K562 (cell line): ENCODE data around the gene CAMSAP2. TPM values are rescaled to one million over a fixed set of nuclear protein-coding genes. Genes with fewer than 3 reads are reported as not detected.

Experiments used
- ATAC-seq: fragments of 200-7000 bp; cut with Tn5 transposase; 3 replicates; pipeline ENCODE4 v1.9.1; 2020; ENCODE audit warnings: moderate library complexity
- BruUV-seq: library from RNA; stranded (reverse); fragments of 400-500 nt; replicated peaks from 2 replicates; lab custom pipeline; 2021; lab: Mats Ljungman, UMichigan
- CTCF ChIA-PET: fragments of 300-600 bp; formaldehyde crosslinking; extraction: SDS; loops from one replicate; lab custom pipeline; 2021; ENCODE audit warnings: low intra/inter-chr PET ratio; lab: Yijun Ruan, JAX
- POLR2A ChIA-PET: fragments of 300-600, 350-650 bp; sonication (Branson Sonifier 250); formaldehyde crosslinking; extraction: SDS; loops from one replicate; lab custom pipeline; 2021; ENCODE audit warnings: antibody characterized with exemption, inconsistent platforms; lab: Yijun Ruan, JAX
- DNase-seq, 4 experiments: peaks; one replicate each; pipeline versions ENCODE4 v3.0.0 to v3.0.0-alpha.2; 2011 to 2018; ENCODE audit warnings: low spot score in 3 of 4, mixed read lengths in 3 of 4; ENCODE audit errors: extremely low read depth in 1 of 4
- FAIRE-seq: peaks from 2 replicates; lab custom pipeline; 2011; peaks lifted over from hg19 to GRCh38; lab: Jason Lieb, UNC
- H2AFZ ChIP-seq: 2 replicates; pipeline ENCODE4 v1.6.0; 2011; ENCODE audit warnings: low read depth, low read length, control low read depth, inconsistent platforms
- H3K27ac ChIP-seq: fragments of 200-600 bp; 3 replicates; pipeline ENCODE4 v1.8.0; 2011; ENCODE audit warnings: low read depth, mild to moderate bottlenecking, control low read depth, inconsistent platforms, low read length, moderate library complexity, mixed read lengths; ENCODE audit errors: extremely low read depth
- H3K27me3 ChIP-seq, 2 experiments: fragments of 300-600 bp in 1 of 2; 2 replicates in 1 of 2; 3 replicates in 1 of 2; pipeline versions ENCODE4 v1.6.0 to v1.8.0; 2011; ENCODE audit warnings: inconsistent platforms in 2 of 2, low read length in 2 of 2, mild to moderate bottlenecking in 1 of 2, mixed read lengths in 1 of 2, moderate library complexity in 1 of 2; ENCODE audit not compliant: control insufficient read depth in 2 of 2, insufficient read depth in 2 of 2
- H3K36me3 ChIP-seq: fragments of 300-600 bp; 3 replicates; pipeline ENCODE4 v1.8.0; 2011; ENCODE audit warnings: mild to moderate bottlenecking, low read length, inconsistent platforms; ENCODE audit not compliant: control insufficient read depth, insufficient read depth
- H3K4me1 ChIP-seq, 2 experiments: fragments of 200-600 bp in 1 of 2; replicated peaks in 1 of 2; 2 replicates in 1 of 2; 3 replicates in 1 of 2; pipeline versions ENCODE4 v1.5.1 to v1.8.0; 2011; ENCODE audit warnings: inconsistent platforms in 2 of 2, low read length in 2 of 2, mild to moderate bottlenecking in 1 of 2, mixed read lengths in 1 of 2, moderate library complexity in 1 of 2; ENCODE audit not compliant: control insufficient read depth in 2 of 2, insufficient read depth in 2 of 2
- H3K4me2 ChIP-seq: 2 replicates; pipeline ENCODE4 v1.6.1; 2011; ENCODE audit warnings: low read length, control low read depth, inconsistent platforms, mixed read lengths; ENCODE audit not compliant: insufficient read depth
- H3K4me3 ChIP-seq: fragments of 200-600 bp; sonication (generic), shearing (Covaris generic); 2 replicates; pipeline ENCODE4 v1.5.1; 2016; ENCODE audit warnings: control low read depth, inconsistent platforms
- H3K79me2 ChIP-seq: fragments of 200-600 bp; 3 replicates; pipeline ENCODE4 v1.8.0; 2011; ENCODE audit warnings: low read length, inconsistent platforms; ENCODE audit not compliant: control insufficient read depth, insufficient read depth
- H3K9ac ChIP-seq, 2 experiments: 2 replicates each; pipeline versions ENCODE4 v1.6.0 to v1.6.1; 2011; ENCODE audit warnings: low read depth in 2 of 2, low read length in 2 of 2, control low read depth in 1 of 2, inconsistent platforms in 1 of 2, mild to moderate bottlenecking in 1 of 2, mixed read lengths in 1 of 2; ENCODE audit not compliant: insufficient read depth in 1 of 2
- H3K9me1 ChIP-seq: one replicate; pipeline ENCODE4 v1.6.0; 2011; ENCODE audit warnings: inconsistent platforms, mild to moderate bottlenecking, low read length, moderate library complexity; ENCODE audit not compliant: control insufficient read depth, insufficient read depth
- H3K9me3 ChIP-seq: replicated peaks from 2 replicates; pipeline ENCODE4 v1.5.1; 2011; ENCODE audit warnings: low read depth, low read length, inconsistent platforms; ENCODE audit not compliant: control insufficient read depth, insufficient read depth
- H4K20me1 ChIP-seq: replicated peaks from 2 replicates; pipeline ENCODE4 v1.6.1; 2011; ENCODE audit warnings: low read length, inconsistent platforms, mixed read lengths; ENCODE audit not compliant: control insufficient read depth, insufficient read depth
- CBX2 ChIP-seq: fragments of 200-600 bp; sonication (generic); IDR thresholded peaks from one replicate; pipeline ENCODE4 v1.6.1; 2012; ENCODE audit warnings: mild to moderate bottlenecking, low read length, inconsistent platforms; ENCODE audit not compliant: insufficient read depth, poor library complexity, severe bottlenecking
- DEAF1 ChIP-seq: fragments of 450-650 bp; formaldehyde crosslinking; IDR thresholded peaks from 2 replicates; pipeline ENCODE4 v1.4.0; 2020; ENCODE audit warnings: mild to moderate bottlenecking, moderate library complexity
- ILK ChIP-seq: fragments of 450-650 bp; IDR thresholded peaks from 2 replicates; pipeline ENCODE4 v1.6.1; 2016; ENCODE audit warnings: missing genetic modification characterization, low read depth, mild to moderate bottlenecking, missing compliant biosample characterization, moderate library complexity, borderline replicate concordance
- SNRNP70 ChIP-seq: fragments of 200-400 bp; formaldehyde crosslinking; optimal IDR thresholded peaks from 2 replicates; pipeline ENCODE3; 2017; ENCODE audit warnings: low read depth, low read length
- SP1 ChIP-seq: sonication (generic); formaldehyde crosslinking; IDR thresholded peaks from 2 replicates; pipeline ENCODE4 v1.8.1; 2022; ENCODE audit warnings: mild to moderate bottlenecking, missing genetic modification reagents
- ZBTB9 ChIP-seq: fragments of 450-650 bp; formaldehyde crosslinking; IDR thresholded peaks from 2 replicates; pipeline ENCODE4 v1.4.0; 2020; ENCODE audit warnings: mild to moderate bottlenecking, moderate library complexity
- WGBS: fragments of 100-300 bp; shearing (Covaris generic); methylation state at CpG from one replicate; pipeline ENCODE4 v1.1.6; 2016; ENCODE audit warnings: low coverage, mixed read lengths; ENCODE audit not compliant: insufficient coverage; ENCODE audit errors: missing lambda C conversion rate; 5-methylcytosine and 5-hydroxymethylcytosine counted together
- in situ Hi-C: fragments of 300-500 bp; cut with MboI; formaldehyde crosslinking; loops from 4 replicates; pipeline ENCODE4 v1.15.0; 2018; ENCODE audit warnings: inconsistent platforms, mixed read lengths
- intact Hi-C: fragments of 100-400 bp; cut with micrococcal nuclease; formaldehyde crosslinking; loops from 2 replicates; pipeline ENCODE4 v1.14.2; 2022
- polyA plus RNA-seq, 8 experiments: library from polyadenylated mRNA; depleted of rRNA in 4 of 8; stranded (reverse) in 5 of 8; unstranded in 3 of 8; fragments of >200 nt; fragmentation: Nextera tagmentation in 2 of 8; fragmentation: Illumina TruSeq in 1 of 8; extraction: Ambion mirVana in 2 of 8; extraction: Trizol in 1 of 8; gene quantifications; 2 replicates each; pipeline versions ENCODE4 v1.2.1 to v1.2.3, GENCODE V29; 2011 to 2014; ENCODE audit warnings: inconsistent platforms in 1 of 8, missing spikeins in 1 of 8
- total RNA-seq, 7 experiments: library from RNA; depleted of rRNA in 6 of 7; stranded (reverse); fragments of >200 nt in 6 of 7; fragmentation: Illumina TruSeq in 2 of 7; extraction: Trizol in 2 of 7; gene quantifications; 2 replicates each; pipeline versions ENCODE4 v1.2.1 to v1.2.3, GENCODE V29; 2011 to 2021; ENCODE audit warnings: low replicate concordance in 1 of 7

Gene CAMSAP2
- total and polyA plus RNA-seq, 9 of the 15 experiments (the other 6 are each of a cell fraction or from before 2014, with no cell fraction given): 1.4 to 7.5 (median 2.7) TPM

- peaks cover 7 to 14% of the 10 kb centered on the region in 2 experiments; a peak in 4 of 5 replicates for H3K4me1 ChIP-seq
- DNase-seq: no peak
- POLR2A ChIA-PET: interaction anchor here (0.6 to 1.1 kb wide), 4 partner anchors 8 to 36 kb away, joined by 3 to 6 read pairs (median 4); no protein-coding TSS in a partner anchor
Observed at GRCh38 chr1:200887772-200888348, 149.2 kb downstream of the CAMSAP2 start.

More at GRCh38 chr1:200887772-200888348, 149.2 kb downstream of the CAMSAP2 start:
- TF ChIP-seq ZBTB9 (no peak), SP1 (CRISPR knock-in tag) (no peak), SNRNP70 (no peak), DEAF1 (CRISPR knock-in tag) (no peak), ILK (tag) (no peak), CBX2 (no peak)
- TF ChIP-seq, all 486 proteins: peak for 0
- CTCF ChIA-PET: no interaction called here
- Histone ChIP-seq H3K27ac (no peak overlapping the region), H3K9me3 (no peaks in the 10 kb centered on the region), H3K9ac (no peak overlapping the region), H3K4me2 (no peak overlapping the region), H3K79me2 (no peaks in the 10 kb centered on the region), H3K4me3 (no peak overlapping the region), H4K20me1 (peaks cover 16% of the 10 kb centered on the region), H3K9me1 (no peaks in the 10 kb centered on the region), H3K27me3 (peaks cover 59 to 61% of the 10 kb centered on the region in 2 experiments), H3K36me3 (no peaks in the 10 kb centered on the region), H2AFZ (no peak overlapping the region)
- no peak for FAIRE-seq
- in situ Hi-C loops: no loop called here
- WGBS: under 1% methylated on average over 9 of the region's 9 CpGs
- BruUV-seq: no TSS peak
- intact Hi-C loops: no loop called here
- peak; percentile 36 for ATAC-seq
